Psoas muscle (tissue), 8 donors: ENCODE results near the gene BMP5. TPM values are rescaled to one million over a fixed set of nuclear protein-coding genes. Genes with fewer than 3 reads are reported as not detected.
A peak's percentile ranks its signal among the peaks of the same experiment; 100 is the strongest.

Experiments
- ATAC-seq, 4 donors: fragments of 200-7000 bp; cut with Tn5 transposase; one replicate each; pipeline ENCODE4 v1.9.1; 2020; ENCODE audit warnings: moderate library complexity in 3 of 4, mild to moderate bottlenecking in 2 of 4
- DNase-seq, 2 donors: peaks; one replicate each; pipeline ENCODE4 v3.0.0-alpha.2; 2020
- H3K27ac ChIP-seq: fragments of 200-600 bp; one replicate; pipeline ENCODE4 v1.8.0; 2022
- H3K27me3 ChIP-seq, 3 donors: fragments of 200-600 bp in 1 of 3; one replicate each; pipeline versions ENCODE4 v1.6.1 to v1.8.0; 2013 to 2022; ENCODE audit warnings: low read length in 2 of 3, mild to moderate bottlenecking in 2 of 3, moderate library complexity in 1 of 3; ENCODE audit not compliant: insufficient read depth in 3 of 3
- H3K36me3 ChIP-seq, 2 donors: fragments of 200-600 bp in 1 of 2; one replicate each; pipeline versions ENCODE4 v1.6.1 to v1.8.0; 2013 to 2022; ENCODE audit warnings: low read depth in 1 of 2, mild to moderate bottlenecking in 1 of 2, moderate library complexity in 1 of 2; ENCODE audit not compliant: insufficient read depth in 1 of 2
- H3K4me1 ChIP-seq: fragments of 200-600 bp; one replicate; pipeline ENCODE4 v1.8.0; 2022
- H3K4me3 ChIP-seq: fragments of 200-600 bp; one replicate; pipeline ENCODE4 v1.8.0; 2022; ENCODE audit warnings: mild to moderate bottlenecking
- H3K9me3 ChIP-seq: fragments of 200-600 bp; one replicate; pipeline ENCODE4 v1.8.0; 2022
- CTCF ChIP-seq: fragments of 200-600 bp; IDR thresholded peaks from one replicate; pipeline ENCODE4 v1.8.0; 2022; ENCODE audit warnings: antibody characterized with exemption
- WGBS, 3 donors: extraction: QIAGEN DNeasy Blood & Tissue Kit; methylation state at CpG; one replicate each; pipeline versions ENCODE4 v1.1.6 to v1.1.7; 2013; 5-methylcytosine and 5-hydroxymethylcytosine counted together
- intact Hi-C, 2 donors: fragments of 100-400 bp; cut with DNase I; formaldehyde crosslinking; loops; one replicate each; pipeline versions ENCODE4 v1.11.0 to v1.14.2; 2022
- polyA plus RNA-seq, 3 donors: library from polyadenylated mRNA; stranded (reverse); fragments of 200-250 nt; gene quantifications; one replicate each; pipeline ENCODE4 v1.2.3, GENCODE V29; 2013
- total RNA-seq, 4 donors: library from RNA; stranded (reverse); fragmentation: NEBNext Ultra II Directional in 2 of 4; extraction: Animal tissue kit (Norgen Biotek cat#: 25700) in 2 of 4; gene quantifications; one replicate each; pipeline versions ENCODE4 v1.2.1 to v1.2.4, GENCODE V29; 2021 to 2023
- donor health status: healthy with polysubstance abuse.
- donor health status: DM: no; HTN: no; CAD: no; lungs with moderate emphysema.
- donor health status: Bipolar disorder and iron deficiency.
- donor health status: healthy.
- donor health status: DM: yes; HTN: yes; CAD: no.
- donor health status: DM: no; HTN: no; CAD: no.
- donor health status: DM: no; HTN: no; CAD: no.
- donor health status: DM: yes; HTN: yes; CAD: no.

BMP5 gene
- total and polyA plus RNA-seq, 7 donors = 0.76 to 3.5 (median 1.5) TPM

- Histone ChIP-seq H3K27ac (no peak overlapping the region), H3K27me3 (no peaks in the 10 kb centered on the region), H3K36me3 (no peaks in the 10 kb centered on the region), H3K4me1 (no peaks in the 10 kb centered on the region), H3K9me3 (no peaks in the 10 kb centered on the region), H3K4me3 (no peak overlapping the region)
- DNase-seq = no peak
- intact Hi-C loops = no loop called here
- WGBS, 3 donors = 83 to 86% (median 86%) methylated on average over 5 of the region's 5 CpGs
- no peak for ATAC-seq
- TF ChIP-seq CTCF = no peak
Observed at GRCh38 chr6:55895972-55896730, 20.8 kb upstream of the BMP5 start.

GRCh38 chr6:55892749-55893357 lies 17.5 kb upstream of the BMP5 start:
- intact Hi-C loops = no loop called here
- H3K27me3 ChIP-seq = no peaks in the 10 kb centered on the region
- H3K36me3 ChIP-seq = no peaks in the 10 kb centered on the region
- H3K9me3 ChIP-seq = no peaks in the 10 kb centered on the region
- DNase-seq (no peak), ATAC-seq (no peak)
- WGBS, 3 donors = 71 to 85% (median 77%) methylated on average over 4 of the region's 4 CpGs
- H3K4me3 ChIP-seq = no peak overlapping the region
- no peak for TF ChIP-seq CTCF
- H3K4me1 ChIP-seq = no peaks in the 10 kb centered on the region
- H3K27ac ChIP-seq = no peak overlapping the region

- Histone ChIP-seq H3K4me3 (no peak overlapping the region), H3K4me1 (no peaks in the 10 kb centered on the region), H3K27me3 (no peaks in the 10 kb centered on the region), H3K27ac (no peak overlapping the region), H3K9me3 (no peaks in the 10 kb centered on the region), H3K36me3 (no peaks in the 10 kb centered on the region)
- intact Hi-C loops = no loop called here
- DNase-seq = no peak
- ATAC-seq = no peak
- WGBS, 3 donors = 80 to 81% (median 81%) methylated on average over 6 of the region's 6 CpGs
- no peak for TF ChIP-seq CTCF
Observed at GRCh38 chr6:55888917-55889316, 13.5 kb upstream of the BMP5 start.

- intact Hi-C loops = no loop called here
Observed at GRCh38 chr6:55886185-55886836, 10.9 kb upstream of the BMP5 start.

More at GRCh38 chr6:55886185-55886836, 10.9 kb upstream of the BMP5 start:
- Histone ChIP-seq H3K27me3 (no peaks in the 10 kb centered on the region), H3K4me3 (no peak overlapping the region), H3K27ac (no peak overlapping the region), H3K36me3 (no peaks in the 10 kb centered on the region), H3K9me3 (no peaks in the 10 kb centered on the region), H3K4me1 (no peaks in the 10 kb centered on the region)
- WGBS, 3 donors = 85 to 88% (median 87%) methylated on average over 3 of the region's 3 CpGs
- no peak for ATAC-seq
- TF ChIP-seq CTCF = peak; percentile 18
- no peak for DNase-seq
